ENCODE data around the gene SEC63.

DNA sequence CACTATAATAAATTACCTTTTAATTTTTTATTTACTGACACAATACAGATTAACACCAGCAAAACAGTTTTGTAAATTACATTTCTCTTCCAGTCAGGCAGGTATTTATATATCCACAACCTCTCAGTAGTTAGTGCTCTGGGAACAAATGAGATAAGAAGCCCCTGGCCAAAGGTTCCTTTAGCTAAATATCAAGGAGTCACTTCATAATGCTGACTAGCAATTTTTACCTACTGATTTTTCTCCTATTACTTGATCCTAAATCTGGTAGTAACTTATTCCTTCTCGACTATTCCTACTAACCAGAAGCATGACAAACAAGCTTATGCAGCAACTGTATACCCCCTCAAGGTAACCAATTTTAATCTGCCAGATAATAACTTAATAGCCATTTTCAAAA, 46.3 kb downstream of the SEC63 start:
- TF ChIP-seq, protein P1, sequence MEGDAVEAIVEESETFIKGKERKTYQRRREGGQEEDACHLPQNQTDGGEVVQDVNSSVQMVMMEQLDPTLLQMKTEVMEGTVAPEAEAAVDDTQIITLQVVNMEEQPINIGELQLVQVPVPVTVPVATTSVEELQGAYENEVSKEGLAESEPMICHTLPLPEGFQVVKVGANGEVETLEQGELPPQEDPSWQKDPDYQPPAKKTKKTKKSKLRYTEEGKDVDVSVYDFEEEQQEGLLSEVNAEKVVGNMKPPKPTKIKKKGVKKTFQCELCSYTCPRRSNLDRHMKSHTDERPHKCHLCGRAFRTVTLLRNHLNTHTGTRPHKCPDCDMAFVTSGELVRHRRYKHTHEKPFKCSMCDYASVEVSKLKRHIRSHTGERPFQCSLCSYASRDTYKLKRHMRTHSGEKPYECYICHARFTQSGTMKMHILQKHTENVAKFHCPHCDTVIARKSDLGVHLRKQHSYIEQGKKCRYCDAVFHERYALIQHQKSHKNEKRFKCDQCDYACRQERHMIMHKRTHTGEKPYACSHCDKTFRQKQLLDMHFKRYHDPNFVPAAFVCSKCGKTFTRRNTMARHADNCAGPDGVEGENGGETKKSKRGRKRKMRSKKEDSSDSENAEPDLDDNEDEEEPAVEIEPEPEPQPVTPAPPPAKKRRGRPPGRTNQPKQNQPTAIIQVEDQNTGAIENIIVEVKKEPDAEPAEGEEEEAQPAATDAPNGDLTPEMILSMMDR (IDR thresholded peaks at IDR 0.05), result no peak
- TF ChIP-seq POLR2A (IDR thresholded peaks at IDR 0.05), result no peak
